ENCODE data around the gene IQCH. TPM values are rescaled to one million over a fixed set of nuclear protein-coding genes. Genes with fewer than 3 reads are reported as not detected.

The IQCH gene
- total and polyA plus RNA-seq, 8 donors, result 1.4 to 3.4 (median 2.8) TPM

- ATAC-seq (no peak), DNase-seq (no peak)
- Histone ChIP-seq H3K9me3 (no peaks in the 10 kb centered on the region), H3K4me3 (no peak overlapping the region), H3K36me3 (no peaks in the 10 kb centered on the region), H3K27me3 (no peaks in the 10 kb centered on the region), H3K4me1 (no peaks in the 10 kb centered on the region), H3K27ac (no peak overlapping the region)
- intact Hi-C loops (cut with DNase I), result no loop called here
- no peak for TF ChIP-seq CTCF (IDR thresholded peaks at IDR 0.05)
Measured at GRCh38 chr15:67370206-67370954, 115.8 kb downstream of the IQCH start.

DNA sequence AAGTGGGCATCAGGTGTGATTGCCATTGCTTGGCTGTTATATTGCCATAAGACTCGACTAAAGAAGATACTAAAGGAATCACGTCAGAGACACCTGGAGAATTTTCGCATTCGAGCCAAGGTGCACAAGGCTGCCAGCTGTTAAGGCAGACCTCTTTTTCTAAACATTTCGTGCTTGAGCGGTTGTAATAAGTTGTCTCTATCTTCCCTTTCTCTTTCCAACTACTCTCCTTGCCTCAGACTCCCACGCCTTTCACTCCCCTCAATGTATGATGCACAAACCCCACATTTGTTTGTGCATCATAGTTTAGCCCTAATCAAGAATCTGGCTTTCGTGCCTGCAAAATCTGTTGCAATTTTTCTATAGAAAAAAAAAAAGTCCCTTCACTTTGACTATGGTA, 118.0 kb downstream of the IQCH start:
- ATAC-seq (no peak), DNase-seq (no peak)
- H3K4me1 ChIP-seq, result no peaks in the 10 kb centered on the region
- intact Hi-C loops (cut with DNase I), result no loop called here
- no peak for TF ChIP-seq CTCF (IDR thresholded peaks at IDR 0.05)
- no peak overlapping the region for H3K4me3 ChIP-seq
- H3K36me3 ChIP-seq, result no peaks in the 10 kb centered on the region
- H3K9me3 ChIP-seq, result no peaks in the 10 kb centered on the region
- no peaks in the 10 kb centered on the region for H3K27me3 ChIP-seq
- no peak overlapping the region for H3K27ac ChIP-seq

GRCh38 chr15:67372986-67373675, 118.5 kb downstream of the IQCH start:
- Histone ChIP-seq H3K36me3 (no peaks in the 10 kb centered on the region), H3K27ac (no peak overlapping the region), H3K4me1 (no peaks in the 10 kb centered on the region), H3K9me3 (no peaks in the 10 kb centered on the region), H3K4me3 (no peak overlapping the region), H3K27me3 (no peaks in the 10 kb centered on the region)
- intact Hi-C loops (cut with DNase I), result no loop called here
- ATAC-seq (no peak), DNase-seq (no peak)
- no peak for TF ChIP-seq CTCF (IDR thresholded peaks at IDR 0.05)

GRCh38 chr15:67373971-67374370, 119.4 kb downstream of the IQCH start:
- no peaks in the 10 kb centered on the region for H3K27me3 ChIP-seq
- no peak overlapping the region for H3K27ac ChIP-seq
- ATAC-seq (no peak), DNase-seq (no peak)
- intact Hi-C loops (cut with DNase I), result no loop called here
- no peaks in the 10 kb centered on the region for H3K4me1 ChIP-seq
- H3K9me3 ChIP-seq, result no peaks in the 10 kb centered on the region
- TF ChIP-seq CTCF (IDR thresholded peaks at IDR 0.05), result no peak
- no peak overlapping the region for H3K4me3 ChIP-seq
- no peaks in the 10 kb centered on the region for H3K36me3 ChIP-seq

DNA sequence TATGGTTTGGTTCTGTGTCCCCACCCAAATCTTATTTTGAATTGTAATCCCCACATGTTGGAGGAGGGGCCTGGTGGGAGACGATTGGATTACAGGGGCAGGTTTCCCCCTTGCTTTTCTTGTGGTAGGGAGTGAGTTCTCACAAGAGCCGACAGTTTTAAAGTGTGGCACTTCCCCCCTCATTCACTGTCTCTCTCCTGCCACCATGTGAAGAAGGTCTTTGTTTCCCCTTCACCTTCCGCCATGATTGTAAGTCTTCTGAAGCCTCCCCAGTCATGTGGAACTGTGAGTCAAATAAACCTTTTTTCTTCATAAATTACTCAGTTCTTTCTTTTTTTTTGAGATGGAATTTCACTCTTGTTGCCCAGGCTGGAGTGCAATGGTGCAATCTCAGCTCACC, 124.9 kb downstream of the IQCH start:
- H3K4me1 ChIP-seq, result no peaks in the 10 kb centered on the region
- intact Hi-C loops (cut with DNase I), result no loop called here
- no peaks in the 10 kb centered on the region for H3K27me3 ChIP-seq
- TF ChIP-seq CTCF (IDR thresholded peaks at IDR 0.05), result no peak
- no peak overlapping the region for H3K4me3 ChIP-seq
- H3K27ac ChIP-seq, result no peak overlapping the region
- no peak for ATAC-seq
- no peaks in the 10 kb centered on the region for H3K36me3 ChIP-seq
- DNase-seq, result no peak
- no peaks in the 10 kb centered on the region for H3K9me3 ChIP-seq

Data from left lung (tissue), 10 donors.